HepG2 (cell line): ENCODE measurements around the gene RAP2C. TPM values are rescaled to one million over a fixed set of nuclear protein-coding genes. Genes with fewer than 3 reads are reported as not detected.

Source experiments
- ATAC-seq: fragments of 200-7000 bp; cut with Tn5 transposase; 3 replicates; pipeline ENCODE4 v1.9.1; 2020; ENCODE audit warnings: mild to moderate bottlenecking, moderate library complexity
- Bru-seq: library from RNA; stranded (reverse); fragments of 400-500 nt; gene quantifications from one replicate; lab custom pipeline; 2021; lab: Mats Ljungman, UMichigan
- BruChase-seq, 2 experiments: library from RNA; stranded (reverse); fragments of 400-500 nt; gene quantifications; one replicate each; lab custom pipeline; 2021; lab: Mats Ljungman, UMichigan
- BruUV-seq: library from RNA; stranded (reverse); fragments of 400-500 nt; replicated peaks from 2 replicates; lab custom pipeline; 2021; lab: Mats Ljungman, UMichigan
- CTCF ChIA-PET: fragments of 300-600 bp; formaldehyde crosslinking; extraction: SDS; loops from one replicate; lab custom pipeline; 2021; ENCODE audit warnings: low total read pairs, inconsistent platforms, low intra/inter-chr PET ratio; lab: Yijun Ruan, JAX
- POLR2A ChIA-PET: fragments of 350-600 bp; sonication (Branson Sonifier 250); formaldehyde crosslinking; loops from one replicate; lab custom pipeline; 2020; ENCODE audit warnings: antibody characterized with exemption, inconsistent platforms; lab: Yijun Ruan, JAX
- DNase-seq: peaks from one replicate; pipeline ENCODE4 v3.0.0-alpha.2; 2015; ENCODE audit warnings: low spot score
- FAIRE-seq: peaks from 3 replicates; lab custom pipeline; 2011; peaks lifted over from hg19 to GRCh38; lab: Jason Lieb, UNC
- H2AFZ ChIP-seq: one replicate; pipeline ENCODE4 v1.6.1; 2011; ENCODE audit warnings: low read length, inconsistent platforms
- H3K27ac ChIP-seq: fragments of 300-600 bp; 3 replicates; pipeline ENCODE4 v1.8.0; 2011; ENCODE audit warnings: mixed run types, mild to moderate bottlenecking, mixed read lengths, low read length, inconsistent platforms; ENCODE audit not compliant: insufficient read depth; ENCODE audit errors: extremely low read length
- H3K27me3 ChIP-seq, 2 experiments: fragments of 200-600 bp in 1 of 2; 2 replicates in 1 of 2; 3 replicates in 1 of 2; pipeline versions ENCODE4 v1.6.0 to v1.8.0; 2011; ENCODE audit warnings: low read length in 2 of 2, mild to moderate bottlenecking in 2 of 2, moderate library complexity in 2 of 2, inconsistent platforms in 1 of 2; ENCODE audit not compliant: insufficient read depth in 2 of 2, control insufficient read depth in 1 of 2
- H3K36me3 ChIP-seq, 2 experiments: fragments of 200-600 bp in 1 of 2; replicated peaks in 1 of 2; 2 replicates in 1 of 2; 3 replicates in 1 of 2; pipeline versions ENCODE4 v1.5.1 to v1.8.0; 2011; ENCODE audit warnings: low read length in 2 of 2, inconsistent platforms in 1 of 2; ENCODE audit not compliant: insufficient read depth in 2 of 2, control insufficient read depth in 1 of 2
- H3K4me1 ChIP-seq: 2 replicates; pipeline ENCODE4 v1.5.1; 2012; ENCODE audit warnings: low read length, inconsistent platforms; ENCODE audit not compliant: insufficient read depth
- H3K4me2 ChIP-seq: 2 replicates; pipeline ENCODE4 v1.6.0; 2011; ENCODE audit warnings: low read depth, low read length, inconsistent platforms
- H3K4me3 ChIP-seq, 3 experiments: fragments of 200-600 bp in 1 of 3; sonication (generic), shearing (Covaris generic) in 1 of 3; replicated peaks in 1 of 3; 2 replicates each; pipeline ENCODE4 v1.5.1; 2011 to 2016; ENCODE audit warnings: low read length in 3 of 3, inconsistent platforms in 2 of 3, low read depth in 2 of 3, mild to moderate bottlenecking in 2 of 3, control low read depth in 1 of 3, mixed read lengths in 1 of 3; ENCODE audit not compliant: insufficient read depth in 1 of 3
- H3K79me2 ChIP-seq: one replicate; pipeline ENCODE4 v1.6.1; 2011; ENCODE audit warnings: low read length, inconsistent platforms; ENCODE audit not compliant: insufficient read depth
- H3K9ac ChIP-seq: 2 replicates; pipeline ENCODE4 v1.6.0; 2011; ENCODE audit warnings: mild to moderate bottlenecking, low read depth, low read length, inconsistent platforms; ENCODE audit not compliant: insufficient read depth
- H3K9me3 ChIP-seq: 2 replicates; pipeline ENCODE4 v1.5.1; 2012; ENCODE audit warnings: mild to moderate bottlenecking, low read length
- H4K20me1 ChIP-seq: 2 replicates; pipeline ENCODE4 v1.6.0; 2011; ENCODE audit warnings: inconsistent platforms, mild to moderate bottlenecking, low read length, moderate library complexity; ENCODE audit not compliant: insufficient read depth
- FOXK1 ChIP-seq: sonication (generic); formaldehyde crosslinking; IDR thresholded peaks from 2 replicates; pipeline ENCODE4 v1.4.0; 2020; ENCODE audit warnings: low read depth, missing genetic modification reagents, borderline replicate concordance
- IRF2 ChIP-seq: IDR thresholded peaks from 2 replicates; pipeline ENCODE4 v1.6.1; 2018; ENCODE audit warnings: missing genetic modification reagents, missing compliant biosample characterization
- KAT8 ChIP-seq: IDR thresholded peaks from 2 replicates; pipeline ENCODE4 v1.6.1; 2016; ENCODE audit warnings: missing genetic modification reagents, missing compliant biosample characterization
- KDM4B ChIP-seq: sonication (generic); formaldehyde crosslinking; IDR thresholded peaks from 2 replicates; pipeline ENCODE4 v1.4.0; 2020; ENCODE audit warnings: missing genetic modification reagents
- MED1 ChIP-seq: sonication (generic); formaldehyde crosslinking; IDR thresholded peaks from 2 replicates; pipeline ENCODE4 v1.4.0; 2020; ENCODE audit warnings: missing genetic modification reagents
- MIXL1 ChIP-seq: IDR thresholded peaks from 2 replicates; pipeline ENCODE4 v1.6.1; 2016
- NFATC3 ChIP-seq: sonication (generic); formaldehyde crosslinking; IDR thresholded peaks from 2 replicates; pipeline ENCODE4 v1.5.1; 2020; ENCODE audit warnings: mild to moderate bottlenecking, missing genetic modification reagents
- XRCC5 ChIP-seq: fragments of 200-400 bp; formaldehyde crosslinking; optimal IDR thresholded peaks from 2 replicates; pipeline ENCODE3; 2017; ENCODE audit warnings: mild to moderate bottlenecking, low read length
- ZFP36 ChIP-seq: fragments of 150-350 bp; IDR thresholded peaks from 2 replicates; pipeline ENCODE4 v1.6.1; 2018; ENCODE audit warnings: borderline replicate concordance, low read length, low read depth; ENCODE audit not compliant: partially characterized antibody
- ZFP62 ChIP-seq: sonication (generic); formaldehyde crosslinking; IDR thresholded peaks from 2 replicates; pipeline ENCODE4 v1.4.0; 2020; ENCODE audit warnings: missing genetic modification reagents
- WGBS: methylation state at CpG from one replicate; pipeline ENCODE4 v1.1.6; 2017; ENCODE audit warnings: low lambda C conversion rate; 5-methylcytosine and 5-hydroxymethylcytosine counted together
- in situ Hi-C: cut with HindIII; loops from 2 replicates; pipeline ENCODE4 v1.10.0; 2017; ENCODE audit warnings: low pct_unique_long_range_greater_than_20kb; ENCODE audit not compliant: extremely low pct_ligation_motif_present
- intact Hi-C: fragments of 100-400 bp; cut with micrococcal nuclease; formaldehyde crosslinking; loops from one replicate; pipeline ENCODE4 v1.10.0; 2022; ENCODE audit not compliant: unreplicated experiment
- long read RNA-seq, 2 experiments: library from RNA in 1 of 2; library from polyadenylated mRNA in 1 of 2; stranded (forward) in 1 of 2; unstranded in 1 of 2; transcript quantifications; one replicate each; pipeline ENCODE4 v2.0.0, GENCODE V29; 2019 to 2022
- polyA minus RNA-seq, 3 experiments: library from RNA; depleted of rRNA, polyadenylated mRNA; stranded (reverse); fragments of >200 nt; gene quantifications; 2 replicates each; pipeline ENCODE4 v1.2.3, GENCODE V29; 2011; ENCODE audit warnings: low replicate concordance in 1 of 3
- polyA plus RNA-seq, 8 experiments: library from polyadenylated mRNA; depleted of rRNA in 3 of 8; stranded (reverse) in 7 of 8; unstranded in 1 of 8; fragments of >200 nt; fragmentation: Illumina TruSeq in 4 of 8; extraction: Trizol in 4 of 8; gene quantifications; 2 replicates each; pipeline versions ENCODE4 v1.2.1 to v1.2.3, GENCODE V29; 2011 to 2016; ENCODE audit warnings: low read depth in 4 of 8, missing spikeins in 1 of 8, mixed read lengths in 1 of 8; ENCODE audit not compliant: insufficient read depth in 1 of 8
- total RNA-seq, 5 experiments: library from RNA; depleted of rRNA; stranded (reverse); fragments of >200 nt; fragmentation: Illumina TruSeq; extraction: Trizol; gene quantifications; 2 replicates each; pipeline ENCODE4 v1.2.3, GENCODE V29; 2016; ENCODE audit warnings: low read depth in 1 of 5
- TF ChIP-seq, protein P1 (sequence below): IDR thresholded peaks from 2 replicates; pipeline ENCODE4 v1.4.0; 2020; ENCODE audit warnings: mild to moderate bottlenecking, missing genetic modification reagents
- TF ChIP-seq, protein P2 (sequence below): sonication (generic); formaldehyde crosslinking; IDR thresholded peaks from 2 replicates; pipeline ENCODE4 v1.5.1; 2020; ENCODE audit warnings: missing genetic modification reagents, mild to moderate bottlenecking, borderline replicate concordance

The RAP2C gene
- total RNA-seq (2016; rRNA removed; fragmentation: Illumina TruSeq; extraction: Trizol) (28.5 and 39.3 TPM in 2 replicates), polyA plus RNA-seq (2011; rRNA removed) (7.3 and 8.0 TPM in 2 replicates), polyA minus RNA-seq (2011; rRNA and poly(A)+ RNA removed; ENCODE audit: low replicate concordance) (13.2 and 22.3 TPM in 2 replicates), Bru-seq, nascent RNA (percentile 83 among the genes with signal in this experiment), BruChase-seq, experiment 1, labeled RNA remaining after a 6-hour chase (percentile 94 among the genes with signal in this experiment), BruChase-seq, experiment 2, labeled RNA remaining after a 2-hour chase (percentile 90 among the genes with signal in this experiment)
- total RNA-seq (2016; cell fraction: cytosol; rRNA removed; fragmentation: Illumina TruSeq; extraction: Trizol; ENCODE audit: low read depth): 4.4 and 4.9 TPM in 2 replicates
- total RNA-seq (2016; cell fraction: insoluble cytoplasmic fraction; rRNA removed; fragmentation: Illumina TruSeq; extraction: Trizol): 28.3 and 39.3 TPM in 2 replicates
- 26.3 and 31.2 TPM in 2 replicates for total RNA-seq (2016; cell fraction: membrane; rRNA removed; fragmentation: Illumina TruSeq; extraction: Trizol)
- total RNA-seq (2016; cell fraction: nucleus; rRNA removed; fragmentation: Illumina TruSeq; extraction: Trizol): 11.1 and 12.7 TPM in 2 replicates
- polyA plus RNA-seq (2011; cell fraction: cytosol; rRNA removed): 4.0 and 5.2 TPM in 2 replicates
- 5.0 and 31.6 TPM in 2 replicates for polyA plus RNA-seq (2011; cell fraction: nucleus; rRNA removed)
- 14.6 and 15.1 TPM in 2 replicates for polyA plus RNA-seq (2012)
- polyA plus RNA-seq (2016; cell fraction: cytosol; fragmentation: Illumina TruSeq; extraction: Trizol; ENCODE audit: low read depth): 5.2 and 6.0 TPM in 2 replicates
- 33.5 and 34.7 TPM in 2 replicates for polyA plus RNA-seq (2016; cell fraction: insoluble cytoplasmic fraction; fragmentation: Illumina TruSeq; extraction: Trizol; ENCODE audit: low read depth)
- 17.5 and 18.0 TPM in 2 replicates for polyA plus RNA-seq (2016; cell fraction: membrane; fragmentation: Illumina TruSeq; extraction: Trizol; ENCODE audit: low read depth)
- 30.3 and 31.1 TPM in 2 replicates for polyA plus RNA-seq (2016; cell fraction: nucleus; fragmentation: Illumina TruSeq; extraction: Trizol; ENCODE audit: insufficient read depth, low read depth)
- 11.1 and 11.9 TPM in 2 replicates for polyA minus RNA-seq (2011; cell fraction: cytosol; rRNA and poly(A)+ RNA removed)
- 8.2 and 10.6 TPM in 2 replicates for polyA minus RNA-seq (2011; cell fraction: nucleus; rRNA and poly(A)+ RNA removed)
- long read RNA-seq, experiment 1, partial matches to known transcripts: 10 of 39 reads
- long read RNA-seq, experiment 1, other reads (novel, unspliced or antisense): 28 of 39 reads
- long read RNA-seq, experiment 2, partial matches to known transcripts: 0 of 21 reads
- long read RNA-seq, experiment 2, other reads (novel, unspliced or antisense): 21 of 21 reads

DNA sequence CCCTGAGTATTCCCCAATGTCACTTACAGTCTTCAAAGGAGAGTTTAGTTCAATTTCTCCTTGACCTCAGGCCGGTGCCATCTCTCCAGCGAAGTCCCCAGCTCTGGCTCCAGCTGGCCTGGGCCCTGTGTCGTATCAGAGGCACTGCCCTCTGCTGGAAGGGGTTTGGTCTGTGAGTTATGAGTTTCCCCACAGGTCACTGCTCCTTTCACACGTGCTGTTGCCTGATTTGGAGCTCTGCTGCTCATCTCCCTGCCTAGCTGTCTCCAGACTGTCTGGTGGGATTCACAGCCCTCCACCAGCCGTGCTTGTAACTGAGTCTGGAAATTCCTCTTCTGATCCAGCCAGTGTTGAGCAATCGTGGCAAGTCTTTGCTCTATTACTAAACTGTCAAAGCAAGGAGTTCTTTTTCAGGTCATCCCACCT lies at the start of gene RAP2C:
Gene RAP2C (minus strand): TSS at position 105 of the 426 bp plus-strand sequence. CDS start 2,179 bp downstream, outside the sequence.
- intact Hi-C loops: loop anchor here (1.0 to 10.0 kb wide), 5 partner anchors 127 to 378 kb away; partner anchors contain the start of genes MBNL3 and STK26
- Histone ChIP-seq H3K27ac (peak within 1 kb of the TSS; percentile 69), H3K9me3 (no peaks in the 10 kb centered on the region), H4K20me1 (no peaks in the 10 kb centered on the region), H3K4me2 (peak within 1 kb of the TSS; percentile 75), H3K27me3 (no peaks in the 10 kb centered on the region; a peak in 1 of 5 replicates), H3K36me3 (no peaks in the 10 kb centered on the region), H3K4me1 (peaks cover 15% of the 10 kb centered on the region; the same call in 1 of the 2 replicates), H2AFZ (no peak within 1 kb of the TSS), H3K9ac (peak within 1 kb of the TSS; percentile 70), H3K79me2 (peaks cover 17% of the 10 kb centered on the region), H3K4me3 (peak within 1 kb of the TSS; percentile 76 to 81 (median 77))
- no TSS peak for BruUV-seq
- FAIRE-seq (peak; percentile 87), DNase-seq (peak; percentile 77), ATAC-seq (peak; percentile 75)
- in situ Hi-C loops: loop anchor here (5.0 to 10.0 kb wide), 2 partner anchors 142 to 385 kb away; no protein-coding TSS in a partner anchor
- 0% methylated on average over 1 of the region's 6 CpGs for WGBS
- ChIA-PET POLR2A (interaction anchor here (1.0 to 1.2 kb wide), 3 partner anchors 127 to 389 kb away, joined by 3 to 5 read pairs (median 4); no protein-coding TSS in a partner anchor), CTCF (interaction anchor here (1.8 kb wide), 1 partner anchor 127 kb away, joined by 6 read pairs; no protein-coding TSS in a partner anchor)
- peak; percentile 24; the same call in 1 of the 2 replicates for TF ChIP-seq FOXK1 (CRISPR knock-in tag)
- TF ChIP-seq MED1: peak; percentile 48; the same call in 1 of the 2 replicates
- TF ChIP-seq, protein P1, sequence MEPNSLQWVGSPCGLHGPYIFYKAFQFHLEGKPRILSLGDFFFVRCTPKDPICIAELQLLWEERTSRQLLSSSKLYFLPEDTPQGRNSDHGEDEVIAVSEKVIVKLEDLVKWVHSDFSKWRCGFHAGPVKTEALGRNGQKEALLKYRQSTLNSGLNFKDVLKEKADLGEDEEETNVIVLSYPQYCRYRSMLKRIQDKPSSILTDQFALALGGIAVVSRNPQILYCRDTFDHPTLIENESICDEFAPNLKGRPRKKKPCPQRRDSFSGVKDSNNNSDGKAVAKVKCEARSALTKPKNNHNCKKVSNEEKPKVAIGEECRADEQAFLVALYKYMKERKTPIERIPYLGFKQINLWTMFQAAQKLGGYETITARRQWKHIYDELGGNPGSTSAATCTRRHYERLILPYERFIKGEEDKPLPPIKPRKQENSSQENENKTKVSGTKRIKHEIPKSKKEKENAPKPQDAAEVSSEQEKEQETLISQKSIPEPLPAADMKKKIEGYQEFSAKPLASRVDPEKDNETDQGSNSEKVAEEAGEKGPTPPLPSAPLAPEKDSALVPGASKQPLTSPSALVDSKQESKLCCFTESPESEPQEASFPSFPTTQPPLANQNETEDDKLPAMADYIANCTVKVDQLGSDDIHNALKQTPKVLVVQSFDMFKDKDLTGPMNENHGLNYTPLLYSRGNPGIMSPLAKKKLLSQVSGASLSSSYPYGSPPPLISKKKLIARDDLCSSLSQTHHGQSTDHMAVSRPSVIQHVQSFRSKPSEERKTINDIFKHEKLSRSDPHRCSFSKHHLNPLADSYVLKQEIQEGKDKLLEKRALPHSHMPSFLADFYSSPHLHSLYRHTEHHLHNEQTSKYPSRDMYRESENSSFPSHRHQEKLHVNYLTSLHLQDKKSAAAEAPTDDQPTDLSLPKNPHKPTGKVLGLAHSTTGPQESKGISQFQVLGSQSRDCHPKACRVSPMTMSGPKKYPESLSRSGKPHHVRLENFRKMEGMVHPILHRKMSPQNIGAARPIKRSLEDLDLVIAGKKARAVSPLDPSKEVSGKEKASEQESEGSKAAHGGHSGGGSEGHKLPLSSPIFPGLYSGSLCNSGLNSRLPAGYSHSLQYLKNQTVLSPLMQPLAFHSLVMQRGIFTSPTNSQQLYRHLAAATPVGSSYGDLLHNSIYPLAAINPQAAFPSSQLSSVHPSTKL (CRISPR knock-in tag): peak; percentile 57; the same call in 1 of the 2 replicates
- TF ChIP-seq ZFP62 (CRISPR knock-in tag): no peak
- TF ChIP-seq IRF2 (CRISPR knock-in tag): peak; percentile 48; the same call in 1 of the 2 replicates
- TF ChIP-seq MIXL1 (CRISPR knock-in tag): peak; percentile 49; the same call in 1 of the 2 replicates
- TF ChIP-seq, protein P2, sequence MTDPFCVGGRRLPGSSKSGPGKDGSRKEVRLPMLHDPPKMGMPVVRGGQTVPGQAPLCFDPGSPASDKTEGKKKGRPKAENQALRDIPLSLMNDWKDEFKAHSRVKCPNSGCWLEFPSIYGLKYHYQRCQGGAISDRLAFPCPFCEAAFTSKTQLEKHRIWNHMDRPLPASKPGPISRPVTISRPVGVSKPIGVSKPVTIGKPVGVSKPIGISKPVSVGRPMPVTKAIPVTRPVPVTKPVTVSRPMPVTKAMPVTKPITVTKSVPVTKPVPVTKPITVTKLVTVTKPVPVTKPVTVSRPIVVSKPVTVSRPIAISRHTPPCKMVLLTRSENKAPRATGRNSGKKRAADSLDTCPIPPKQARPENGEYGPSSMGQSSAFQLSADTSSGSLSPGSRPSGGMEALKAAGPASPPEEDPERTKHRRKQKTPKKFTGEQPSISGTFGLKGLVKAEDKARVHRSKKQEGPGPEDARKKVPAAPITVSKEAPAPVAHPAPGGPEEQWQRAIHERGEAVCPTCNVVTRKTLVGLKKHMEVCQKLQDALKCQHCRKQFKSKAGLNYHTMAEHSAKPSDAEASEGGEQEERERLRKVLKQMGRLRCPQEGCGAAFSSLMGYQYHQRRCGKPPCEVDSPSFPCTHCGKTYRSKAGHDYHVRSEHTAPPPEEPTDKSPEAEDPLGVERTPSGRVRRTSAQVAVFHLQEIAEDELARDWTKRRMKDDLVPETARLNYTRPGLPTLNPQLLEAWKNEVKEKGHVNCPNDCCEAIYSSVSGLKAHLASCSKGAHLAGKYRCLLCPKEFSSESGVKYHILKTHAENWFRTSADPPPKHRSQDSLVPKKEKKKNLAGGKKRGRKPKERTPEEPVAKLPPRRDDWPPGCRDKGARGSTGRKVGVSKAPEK (CRISPR knock-in tag): no peak
- TF ChIP-seq XRCC5: peak; percentile 57
- TF ChIP-seq NFATC3: 0 out of 2 replicates have a peak, but pooled peaks have one; percentile 60
- peak; percentile 46; the same call in 1 of the 2 replicates for TF ChIP-seq KAT8 (CRISPR knock-in tag)
- TF ChIP-seq KDM4B (CRISPR knock-in tag): no peak
- no peak for TF ChIP-seq ZFP36
